GM21825 (cell line): ENCODE measurements around the gene PPARD.
"Not testable (repeated sequence)": the region's sequence is repeated elsewhere in the genome, so short reads cannot be mapped to it uniquely, and the experiment has no call there.

Source experiments
- ATAC-seq: cut with Tn5 transposase; IDR thresholded peaks from one replicate; pipeline ENCODE4 v1.9.1; 2021; ENCODE audit warnings: mild to moderate bottlenecking, moderate library complexity; ENCODE audit not compliant: unreplicated experiment

The PPARD gene

DNA sequence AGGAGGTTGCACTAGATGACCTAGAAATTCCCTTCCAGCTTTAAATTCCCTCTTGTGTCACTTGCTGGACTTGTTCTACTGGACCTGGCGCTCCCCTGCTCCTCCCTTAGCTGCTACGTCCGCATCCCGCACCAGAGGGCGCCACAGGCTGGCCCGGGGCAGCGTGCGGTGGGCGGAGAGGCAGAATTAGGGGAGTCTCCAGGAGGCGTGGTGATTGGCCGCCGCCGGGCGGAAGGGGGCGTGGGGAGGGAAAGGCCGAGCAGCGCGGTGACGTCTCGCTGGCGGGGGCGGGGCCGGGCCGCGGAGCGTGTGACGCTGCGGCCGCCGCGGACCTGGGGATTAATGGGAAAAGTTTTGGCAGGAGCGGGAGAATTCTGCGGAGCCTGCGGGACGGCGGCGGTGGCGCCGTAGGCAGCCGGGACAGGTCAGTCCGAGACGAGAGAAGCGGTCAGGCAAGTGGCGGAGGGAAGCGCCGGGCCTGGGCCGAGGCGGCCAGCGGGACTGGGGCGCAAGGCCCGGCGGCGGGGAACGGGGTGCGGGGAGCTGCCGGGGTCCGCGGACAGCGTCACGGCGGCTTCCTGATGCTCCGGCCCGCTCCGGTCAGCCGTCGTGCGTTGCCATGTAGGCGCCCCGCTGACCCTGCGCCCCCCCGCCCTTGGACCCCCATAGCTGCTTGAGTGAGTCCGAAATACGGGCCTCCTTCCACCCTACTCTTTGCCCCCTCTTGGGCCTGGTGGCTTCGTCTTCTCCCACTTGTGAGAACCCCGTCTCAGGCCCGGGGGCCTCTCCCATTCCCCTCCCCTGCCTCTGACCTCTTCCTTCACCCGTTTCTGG is at the start of gene PPARD:
PPARD (plus strand) TSS at position 301 of the 834 bp plus-strand sequence. CDS start 68,530 bp downstream, outside the sequence.
- peak; percentile 95 for ATAC-seq

DNA sequence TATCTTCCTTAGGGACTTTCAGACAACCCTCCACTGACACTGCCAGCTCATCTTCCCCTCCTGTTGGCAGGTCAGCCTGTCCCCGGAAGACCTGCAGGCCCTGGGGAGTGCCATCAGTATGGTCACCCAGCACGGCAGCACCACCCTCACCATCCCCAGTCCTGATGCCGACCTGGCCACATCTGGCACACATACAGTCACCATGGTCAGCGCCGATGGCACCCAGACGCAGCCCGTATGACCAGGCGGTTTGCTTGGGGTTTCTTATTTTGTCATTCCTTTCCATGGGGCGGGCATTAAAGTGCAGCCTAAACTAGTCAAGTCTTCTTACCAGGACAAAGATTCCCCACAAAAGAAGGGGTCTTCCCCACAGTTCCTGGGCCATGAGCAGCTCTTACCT is 48.7 kb upstream of the PPARD start:
- ATAC-seq: no peak

DNA sequence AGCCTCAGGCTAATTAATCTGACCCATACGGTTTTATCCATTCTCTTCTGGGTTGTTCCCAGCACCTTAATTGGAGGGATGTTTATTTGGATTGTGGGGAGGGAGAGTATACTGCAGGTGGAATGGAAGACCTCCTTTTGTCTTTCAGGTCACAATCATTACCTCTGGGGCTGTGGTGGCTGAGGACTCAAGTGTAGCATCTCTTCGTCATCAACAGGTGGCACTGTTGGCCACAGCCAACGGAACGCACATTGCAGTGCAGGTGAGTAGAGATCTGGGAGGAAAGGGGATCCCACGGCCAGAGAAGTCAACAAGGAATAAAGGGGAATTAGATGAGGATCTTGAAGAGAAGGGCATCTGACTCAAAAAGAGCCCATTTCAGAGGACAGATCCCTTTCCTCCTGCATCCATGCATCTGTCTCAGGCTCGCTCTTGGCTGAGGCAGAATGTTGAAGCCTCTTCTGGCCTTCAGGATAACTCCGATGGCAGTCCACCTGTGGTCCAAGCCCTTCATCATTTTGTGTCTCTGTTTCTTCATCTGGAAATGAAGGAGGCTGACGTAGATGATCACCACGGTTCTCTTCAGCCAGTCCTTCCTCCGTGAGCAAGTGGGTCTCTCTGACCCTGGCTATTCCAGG is 47.9 kb upstream of the PPARD start:
- ATAC-seq: no peak

DNA sequence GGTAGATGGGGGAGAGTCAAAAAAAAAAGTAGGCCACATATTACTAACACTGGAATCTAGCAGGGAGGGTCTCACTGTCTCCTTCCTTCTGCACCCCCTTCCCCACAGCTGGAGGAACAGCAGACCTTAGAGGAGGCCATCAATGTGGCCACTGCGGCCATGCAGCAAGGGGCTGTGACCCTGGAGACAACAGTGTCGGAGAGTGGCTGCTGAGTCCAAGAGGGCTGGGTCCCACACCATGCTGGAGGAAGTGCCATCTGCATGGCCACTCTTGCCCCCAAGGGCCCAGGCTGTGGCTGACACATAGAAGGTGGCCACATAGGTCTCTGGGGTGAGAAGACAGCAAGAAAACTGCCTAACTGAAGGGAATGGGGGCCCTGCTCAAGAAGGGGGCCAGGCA is 47.3 kb upstream of the PPARD start:
- ATAC-seq: no peak

DNA sequence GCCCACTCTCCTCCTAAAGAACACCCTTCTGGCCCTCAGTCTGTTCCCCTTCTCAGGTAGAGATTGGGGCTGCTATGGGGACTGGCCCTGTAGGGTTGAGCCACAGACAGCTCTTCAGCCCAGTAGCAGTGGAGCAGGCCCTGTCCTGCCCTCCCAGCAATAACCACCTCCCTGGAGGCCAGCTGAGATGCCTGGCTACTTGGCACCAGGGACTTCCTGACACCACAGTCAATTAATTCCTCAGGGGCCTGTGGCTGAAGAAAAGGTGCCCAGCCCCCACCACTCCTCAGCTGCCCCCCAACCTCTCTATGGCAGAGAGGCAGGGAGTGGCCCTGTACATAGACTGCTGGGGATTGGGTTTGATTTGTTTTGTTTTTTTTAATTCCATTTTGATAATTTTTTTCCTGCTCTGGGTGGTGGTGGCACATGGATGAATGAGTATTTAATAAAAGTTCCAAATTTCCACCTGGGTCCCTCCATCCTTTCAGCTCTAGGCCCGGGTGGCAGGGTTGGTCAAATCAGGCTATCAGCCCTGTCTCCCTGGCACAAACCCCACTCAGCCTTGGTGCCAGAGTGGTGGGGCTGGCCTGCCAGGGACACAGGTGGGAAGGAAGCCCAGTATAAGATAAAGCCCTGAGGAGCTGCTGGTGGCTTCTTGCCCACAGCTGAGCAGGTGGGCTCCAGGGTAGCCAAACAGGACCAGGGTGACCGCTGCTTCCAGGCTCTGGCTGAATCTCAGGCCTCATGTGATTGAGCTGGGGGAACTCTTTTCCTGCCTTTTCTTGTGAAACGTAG is 46.6 kb upstream of the PPARD start:
- ATAC-seq: no peak

DNA sequence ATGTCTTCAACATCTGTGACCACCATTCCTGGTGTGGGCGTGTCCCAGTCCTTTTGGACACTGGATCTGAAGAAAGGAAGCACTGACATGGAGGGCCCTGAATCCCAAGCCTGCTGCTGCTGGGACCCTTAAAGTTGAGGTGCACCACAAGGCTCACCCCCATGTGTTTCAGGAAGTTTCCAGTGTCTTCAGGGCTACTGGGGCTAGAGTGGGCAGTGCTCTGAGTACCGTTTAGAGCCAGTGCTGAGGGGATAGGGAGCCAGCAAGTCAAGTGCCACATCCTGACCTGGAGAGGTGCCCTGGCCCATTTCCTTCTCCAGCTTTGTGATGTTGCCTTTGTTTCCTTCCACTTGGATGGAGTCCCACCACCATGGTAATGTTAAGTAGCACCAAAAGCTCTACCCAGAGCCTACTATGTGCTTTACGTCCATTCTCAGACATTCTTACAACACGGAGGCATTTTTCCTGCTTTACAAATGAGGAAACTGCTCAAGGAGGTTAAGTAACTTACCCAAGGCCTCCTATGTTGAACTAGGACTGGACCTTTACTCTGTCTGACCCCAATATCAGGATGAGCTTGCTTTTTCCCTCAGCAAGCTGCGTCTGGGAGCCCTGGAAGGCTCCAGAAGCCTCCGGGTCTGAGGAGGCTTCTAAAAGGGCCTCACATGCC is 45.3 kb upstream of the PPARD start:
- no peak for ATAC-seq

DNA sequence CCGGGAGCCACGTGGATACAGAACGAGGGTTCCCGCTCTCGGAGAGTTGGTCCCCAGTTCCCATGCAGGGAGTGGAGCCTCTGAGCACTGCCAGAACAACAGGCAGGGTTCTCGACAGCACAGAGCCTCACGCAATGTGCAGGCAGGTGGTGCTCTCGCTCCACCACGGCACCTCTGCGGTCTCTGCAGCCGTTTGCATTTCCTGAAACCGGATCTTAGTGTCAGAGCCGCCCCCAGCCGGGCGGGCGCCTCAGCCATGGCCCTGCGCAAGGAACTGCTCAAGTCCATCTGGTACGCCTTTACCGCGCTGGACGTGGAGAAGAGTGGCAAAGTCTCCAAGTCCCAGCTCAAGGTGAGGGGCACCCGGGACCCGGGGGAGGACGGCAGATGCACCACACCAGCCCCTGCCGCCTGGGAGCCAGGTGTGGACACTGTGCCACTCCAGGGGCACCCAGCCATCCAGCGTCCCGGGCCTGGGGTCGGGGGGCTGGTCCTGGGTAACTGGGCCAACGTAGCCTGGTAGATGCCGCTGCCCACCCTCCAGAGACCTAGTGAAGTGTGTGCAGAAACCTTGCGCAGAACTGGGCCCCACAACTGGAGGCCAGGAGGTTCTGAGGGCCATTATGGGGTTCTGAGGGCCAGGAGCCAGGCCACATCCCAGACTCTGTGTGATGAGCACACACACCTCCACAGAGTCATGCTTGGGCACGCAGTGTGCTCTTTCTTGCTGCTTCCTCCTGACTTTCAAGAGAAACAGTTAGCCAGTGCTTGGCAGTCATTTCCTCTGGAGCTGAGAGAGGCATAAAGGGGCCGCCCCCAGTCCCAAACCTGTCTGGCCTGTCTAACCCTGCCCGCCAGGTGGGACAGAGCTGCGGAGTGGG is 44.5 kb upstream of the PPARD start, which contains the start of gene DEF6:
DEF6 (plus strand) TSS at position 218 of the 881 bp plus-strand sequence; CDS start at position 257, 39 bp downstream.
- ATAC-seq: peak; percentile 66

DNA sequence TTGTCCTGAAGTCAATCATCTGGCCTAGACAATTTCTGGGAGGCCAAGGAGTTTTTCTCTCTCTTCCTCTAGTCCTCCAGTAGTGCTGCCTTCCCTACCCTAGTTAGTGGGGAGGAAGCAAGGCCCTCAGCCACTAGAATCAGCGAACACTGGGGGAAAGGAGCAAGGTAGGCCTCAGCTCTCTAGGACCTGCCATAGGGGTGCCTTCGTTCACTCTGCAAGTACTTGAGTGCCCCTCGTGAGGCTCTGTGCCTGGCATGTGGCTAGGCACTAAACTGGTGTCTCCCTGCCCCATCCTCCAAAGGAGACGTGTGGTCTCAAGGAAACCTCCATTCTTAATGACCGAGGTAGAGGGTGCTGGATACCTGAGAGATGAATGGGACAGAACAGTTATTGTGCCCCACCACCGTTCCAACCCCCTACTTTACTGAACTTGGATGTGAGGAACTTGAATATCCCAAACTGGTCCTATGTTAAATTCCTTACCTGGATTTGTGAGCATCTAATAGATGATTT is 43.7 kb upstream of the PPARD start:
- no peak for ATAC-seq

DNA sequence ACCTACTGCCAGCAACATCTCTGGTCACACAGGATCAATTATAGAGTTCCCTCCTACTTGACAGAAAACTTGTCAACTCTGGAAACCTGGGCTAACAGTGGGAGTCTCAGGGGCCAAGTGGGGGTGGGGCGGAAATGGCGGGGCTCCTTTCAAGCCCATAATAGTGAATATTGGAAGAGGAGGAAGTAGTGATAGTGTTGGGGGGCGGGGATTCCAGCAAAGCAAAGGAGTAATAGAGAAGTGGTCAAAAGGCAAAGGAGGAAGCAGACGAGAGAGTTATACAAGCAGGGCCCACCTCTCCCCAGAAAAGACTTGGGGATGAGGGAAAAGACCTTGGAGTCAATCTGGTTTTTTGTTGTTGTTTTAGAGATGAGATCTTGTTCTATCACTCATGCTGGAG is 42.7 kb upstream of the PPARD start:
- no peak for ATAC-seq

DNA sequence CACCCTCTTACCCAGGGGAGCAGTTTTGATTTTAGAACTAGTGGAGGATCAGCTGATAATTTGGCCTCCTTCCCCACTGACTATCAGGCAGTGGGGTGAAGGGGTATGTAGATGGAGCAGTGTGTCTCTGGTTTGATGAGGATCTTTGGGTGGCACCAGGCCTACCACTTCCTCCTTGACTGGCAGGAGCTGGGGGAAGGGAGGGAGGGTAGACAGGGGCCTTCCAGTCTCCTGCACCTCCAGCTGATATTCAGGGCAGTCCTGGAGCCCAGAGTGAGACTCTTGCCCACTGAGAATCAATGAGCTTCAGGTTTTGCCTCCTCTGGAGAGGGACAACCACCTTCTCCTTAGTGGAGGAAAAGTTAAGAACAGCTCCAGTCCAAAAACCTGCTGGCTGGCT is 41.5 kb upstream of the PPARD start:
- no peak for ATAC-seq

DNA sequence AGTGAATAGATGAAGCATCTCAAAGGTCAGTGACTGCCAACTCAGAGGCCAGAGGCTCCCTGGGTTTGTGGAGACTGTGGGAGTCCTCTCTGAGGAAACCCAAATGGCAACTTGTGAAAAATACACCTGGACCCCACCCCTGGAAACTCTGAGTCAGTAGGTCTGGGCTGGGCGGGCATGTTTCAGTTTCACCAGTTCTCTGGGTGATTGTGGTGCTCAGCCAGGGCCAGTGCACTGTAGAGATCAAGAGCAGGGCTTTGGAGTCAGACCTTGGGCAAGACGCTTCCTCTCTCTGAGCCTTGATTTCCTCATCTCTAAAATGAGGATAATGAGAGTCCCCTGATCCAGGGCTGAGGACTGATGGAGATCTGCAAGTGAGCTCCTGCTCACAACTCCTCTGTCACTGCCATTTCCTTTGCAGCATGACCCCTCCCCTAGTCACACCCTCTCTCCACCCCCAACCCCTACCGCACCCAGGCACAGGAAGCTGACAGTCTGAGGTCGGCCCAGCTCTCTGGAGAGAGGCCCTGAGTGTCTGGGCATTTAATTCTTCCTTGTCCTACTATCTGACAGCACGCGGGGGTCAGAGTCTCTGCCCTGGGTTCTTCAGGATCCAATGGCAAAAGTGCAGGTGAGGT is 39.6 kb upstream of the PPARD start:
- ATAC-seq: peak; percentile 75

DNA sequence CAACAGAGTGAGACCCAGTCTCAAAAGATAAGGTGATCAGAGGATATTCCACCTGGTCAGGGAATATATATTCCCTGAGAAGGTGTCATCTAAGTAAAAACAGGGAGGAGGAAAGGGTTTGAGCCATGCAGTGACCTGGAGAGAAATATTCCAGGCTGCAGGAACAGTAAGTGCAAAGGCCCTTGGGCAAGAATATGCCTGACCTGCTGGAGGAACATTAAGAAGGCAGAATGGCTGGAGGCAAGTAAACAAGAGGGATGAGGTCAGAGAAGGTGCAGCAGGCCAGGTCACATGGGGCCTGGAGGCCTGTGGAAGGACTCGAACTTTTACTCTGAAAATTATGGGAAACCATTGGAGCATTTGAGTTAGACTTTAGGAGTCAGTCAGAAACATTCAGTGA is 38.1 kb upstream of the PPARD start:
- no peak for ATAC-seq

DNA sequence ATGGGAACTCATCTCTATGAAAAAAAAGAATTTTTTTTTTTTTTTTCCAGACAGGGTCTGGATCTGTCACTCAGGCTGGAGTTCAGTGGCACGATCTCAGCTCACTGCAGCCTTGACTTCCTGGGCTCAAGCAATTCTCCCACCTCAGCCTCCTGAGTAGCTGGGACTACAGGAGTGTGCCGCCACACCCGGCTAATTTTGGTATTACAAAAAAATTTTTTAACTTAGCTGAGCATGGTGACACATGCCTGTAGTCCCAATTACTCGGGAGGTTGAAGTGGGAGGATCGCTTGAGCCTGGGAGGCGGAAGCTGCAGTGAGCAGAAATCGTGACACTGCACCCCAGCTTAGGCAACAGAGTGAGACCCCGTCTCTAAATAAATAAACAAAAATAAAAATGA is 37.2 kb upstream of the PPARD start:
- ATAC-seq: no peak

DNA sequence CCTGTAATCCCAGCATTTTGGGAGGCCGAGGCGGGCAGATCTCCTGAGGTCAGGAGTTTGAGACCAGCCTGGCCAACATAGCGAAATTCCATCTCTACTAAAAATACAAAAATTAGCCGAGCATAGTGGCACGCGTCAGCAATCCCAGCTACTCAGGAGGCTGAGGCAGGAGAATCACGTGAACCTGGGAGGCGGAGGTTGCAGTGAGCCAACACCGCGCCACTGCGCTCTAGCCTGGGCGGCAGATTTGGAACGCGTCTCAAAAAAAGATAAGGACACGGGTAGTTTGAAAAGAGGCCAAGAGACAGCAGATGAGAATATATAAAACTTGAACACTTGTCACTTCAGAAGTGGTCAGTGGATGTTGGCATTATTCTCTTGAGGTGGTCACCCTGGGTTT is 35.2 kb upstream of the PPARD start:
- not testable (repeated sequence) for ATAC-seq

DNA sequence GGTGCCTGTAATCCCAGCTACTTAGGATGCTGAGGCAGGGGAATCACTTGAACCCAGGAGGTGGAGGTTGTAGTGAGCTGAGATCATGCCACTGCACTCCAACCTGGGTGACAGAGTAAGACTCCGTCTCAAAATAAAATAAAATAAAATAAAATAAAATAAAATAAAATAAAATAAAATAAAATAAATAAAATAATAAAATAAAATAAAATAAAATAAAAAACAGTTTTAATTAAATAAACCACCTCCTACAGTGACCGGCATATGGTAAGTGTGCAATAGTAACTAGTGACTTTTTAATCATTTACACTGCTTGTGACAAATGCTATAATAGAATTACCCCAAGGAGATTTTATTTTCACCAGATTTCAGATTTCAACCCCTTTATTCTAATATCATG is 33.8 kb upstream of the PPARD start:
- not testable (repeated sequence) for ATAC-seq

DNA sequence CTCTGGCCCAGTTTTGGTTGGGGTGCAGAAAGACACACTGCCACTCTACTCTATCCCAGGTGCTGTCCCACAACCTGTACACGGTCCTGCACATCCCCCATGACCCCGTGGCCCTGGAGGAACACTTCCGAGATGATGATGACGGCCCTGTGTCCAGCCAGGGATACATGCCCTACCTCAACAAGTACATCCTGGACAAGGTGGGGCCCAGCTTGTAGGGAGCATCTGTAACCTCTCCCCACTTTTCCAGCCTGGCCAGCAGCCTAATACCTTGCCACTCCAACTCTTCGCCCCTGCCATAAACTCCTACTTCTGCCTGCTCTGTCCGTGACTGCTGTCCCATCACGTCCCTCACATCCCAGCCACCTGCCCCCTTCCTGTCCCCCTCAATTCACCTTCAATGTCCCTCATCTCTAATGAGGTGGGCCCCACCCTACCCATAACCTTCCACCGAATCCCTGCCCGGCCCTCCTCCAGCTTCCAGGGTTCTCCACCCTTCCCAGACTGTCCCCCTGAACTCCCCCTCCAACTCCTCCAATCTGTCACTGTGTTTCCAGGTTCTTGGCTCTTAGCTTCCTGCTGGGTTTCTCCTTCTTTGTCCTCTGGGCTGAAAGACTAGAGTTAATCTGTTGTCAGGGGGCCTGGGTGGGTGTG is 32.6 kb upstream of the PPARD start:
- ATAC-seq: no peak

DNA sequence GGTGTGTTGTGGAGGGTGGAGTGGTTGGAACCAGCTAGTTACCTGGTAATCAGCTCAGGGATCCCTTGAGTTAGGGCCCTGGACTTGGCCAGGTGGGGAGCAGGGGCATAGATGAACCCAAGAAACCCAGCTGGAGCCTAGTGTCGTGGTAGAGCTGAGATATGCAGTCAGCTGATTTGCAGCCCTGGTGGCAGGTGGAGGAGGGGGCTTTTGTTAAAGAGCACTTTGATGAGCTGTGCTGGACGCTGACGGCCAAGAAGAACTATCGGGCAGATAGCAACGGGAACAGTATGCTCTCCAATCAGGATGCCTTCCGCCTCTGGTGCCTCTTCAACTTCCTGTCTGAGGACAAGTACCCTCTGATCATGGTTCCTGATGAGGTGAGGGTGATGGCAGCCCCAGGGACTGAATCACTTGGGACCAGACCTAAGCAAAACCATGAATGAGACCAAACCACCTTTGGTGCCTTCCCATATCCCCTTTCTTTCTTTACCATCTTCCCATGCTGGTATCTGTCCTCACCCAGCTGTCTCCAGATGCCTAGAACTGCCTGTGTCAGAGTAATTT is 32.0 kb upstream of the PPARD start:
- ATAC-seq: no peak

DNA sequence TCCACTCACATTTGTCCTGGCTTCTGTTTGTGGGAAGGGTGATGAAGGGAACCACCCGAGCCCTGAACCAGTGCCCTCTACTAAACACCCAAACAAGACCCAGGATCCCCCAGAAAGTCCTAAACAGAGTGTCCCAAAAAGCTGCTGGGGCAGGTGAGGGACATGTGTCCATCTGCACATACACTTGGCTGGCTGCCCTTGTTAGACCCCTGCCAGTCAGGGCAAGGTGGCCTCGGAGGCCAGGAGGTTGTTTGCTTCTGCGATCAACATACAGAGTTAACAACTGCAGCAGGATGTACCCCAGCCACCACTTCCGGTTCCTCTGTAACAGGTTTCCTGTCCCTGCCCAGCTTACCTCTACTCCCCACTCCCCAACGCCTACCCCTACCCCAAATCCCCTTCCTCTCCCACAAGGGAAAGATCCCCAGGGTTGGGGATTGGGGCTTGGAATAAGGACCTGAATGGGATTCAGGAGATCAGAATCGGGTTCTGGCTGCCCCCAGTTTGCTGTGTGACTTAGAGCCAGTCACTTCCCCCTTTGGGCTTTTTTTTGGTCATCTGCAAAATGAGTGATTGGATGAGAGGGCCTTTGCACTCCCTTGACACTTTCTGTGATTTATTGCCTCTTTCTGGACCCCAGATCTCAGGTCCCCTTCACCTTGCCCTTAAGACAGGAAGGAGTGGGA is 30.8 kb upstream of the PPARD start:
- ATAC-seq: no peak
